Body of pancreas (tissue), 4 donors: ENCODE results near the gene OLAH.
"Not testable (repeated sequence)": the region's sequence is repeated elsewhere in the genome, so short reads cannot be mapped to it uniquely, and the experiment has no call there.

Source experiments
- POLR2A ChIP-seq, 3 donors: fragments of 450-650 bp; IDR thresholded peaks; one replicate each; pipeline ENCODE4 v1.6.1; 2016; ENCODE audit warnings: antibody characterized with exemption in 3 of 3, mild to moderate bottlenecking in 2 of 3
- TF ChIP-seq, protein P1 (sequence below), 7 experiments: fragments of 450-650 bp in 4 of 7; fragments of 200-600 bp in 3 of 7; sonication (generic) in 3 of 7; IDR thresholded peaks; one replicate each; pipeline ENCODE4 v1.5.1; 2016 to 2019; ENCODE audit warnings: antibody characterized with exemption in 7 of 7

DNA sequence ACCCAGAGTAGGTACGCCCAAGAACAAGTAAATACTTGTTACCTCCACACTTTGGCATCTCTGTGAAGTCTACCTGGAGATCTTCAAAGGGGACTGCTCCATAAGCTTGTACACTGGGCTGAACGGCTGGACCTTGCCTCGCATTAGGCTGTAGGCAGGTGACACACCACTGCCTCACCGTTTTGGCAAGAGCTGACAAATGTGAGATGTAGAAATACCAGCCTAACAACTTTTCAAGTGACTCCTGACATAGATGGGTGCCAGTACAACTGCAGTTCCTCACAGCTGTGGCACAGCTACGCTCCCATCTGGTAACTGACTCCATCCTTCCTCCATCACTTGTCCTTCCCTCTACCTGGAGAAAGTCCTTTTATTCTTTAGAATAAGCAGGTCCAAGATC, 30.2 kb upstream of the OLAH start:
- not testable (repeated sequence) for TF ChIP-seq POLR2A (IDR thresholded peaks at IDR 0.05)
- TF ChIP-seq, protein P1, sequence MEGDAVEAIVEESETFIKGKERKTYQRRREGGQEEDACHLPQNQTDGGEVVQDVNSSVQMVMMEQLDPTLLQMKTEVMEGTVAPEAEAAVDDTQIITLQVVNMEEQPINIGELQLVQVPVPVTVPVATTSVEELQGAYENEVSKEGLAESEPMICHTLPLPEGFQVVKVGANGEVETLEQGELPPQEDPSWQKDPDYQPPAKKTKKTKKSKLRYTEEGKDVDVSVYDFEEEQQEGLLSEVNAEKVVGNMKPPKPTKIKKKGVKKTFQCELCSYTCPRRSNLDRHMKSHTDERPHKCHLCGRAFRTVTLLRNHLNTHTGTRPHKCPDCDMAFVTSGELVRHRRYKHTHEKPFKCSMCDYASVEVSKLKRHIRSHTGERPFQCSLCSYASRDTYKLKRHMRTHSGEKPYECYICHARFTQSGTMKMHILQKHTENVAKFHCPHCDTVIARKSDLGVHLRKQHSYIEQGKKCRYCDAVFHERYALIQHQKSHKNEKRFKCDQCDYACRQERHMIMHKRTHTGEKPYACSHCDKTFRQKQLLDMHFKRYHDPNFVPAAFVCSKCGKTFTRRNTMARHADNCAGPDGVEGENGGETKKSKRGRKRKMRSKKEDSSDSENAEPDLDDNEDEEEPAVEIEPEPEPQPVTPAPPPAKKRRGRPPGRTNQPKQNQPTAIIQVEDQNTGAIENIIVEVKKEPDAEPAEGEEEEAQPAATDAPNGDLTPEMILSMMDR (IDR thresholded peaks at IDR 0.05), result not testable (repeated sequence)
